ENCODE data around the gene ROCK2. TPM values are rescaled to one million over a fixed set of nuclear protein-coding genes. Genes with fewer than 3 reads are reported as not detected.
"Not testable (repeated sequence)": the region's sequence is repeated elsewhere in the genome, so short reads cannot be mapped to it uniquely, and the experiment has no call there.

The ROCK2 gene
- total RNA-seq, 1 donor from 2014 or later = 63.5 TPM

GRCh38 chr2:11275910-11276309 lies 68.5 kb downstream of the ROCK2 start:
- TF ChIP-seq, protein P1, sequence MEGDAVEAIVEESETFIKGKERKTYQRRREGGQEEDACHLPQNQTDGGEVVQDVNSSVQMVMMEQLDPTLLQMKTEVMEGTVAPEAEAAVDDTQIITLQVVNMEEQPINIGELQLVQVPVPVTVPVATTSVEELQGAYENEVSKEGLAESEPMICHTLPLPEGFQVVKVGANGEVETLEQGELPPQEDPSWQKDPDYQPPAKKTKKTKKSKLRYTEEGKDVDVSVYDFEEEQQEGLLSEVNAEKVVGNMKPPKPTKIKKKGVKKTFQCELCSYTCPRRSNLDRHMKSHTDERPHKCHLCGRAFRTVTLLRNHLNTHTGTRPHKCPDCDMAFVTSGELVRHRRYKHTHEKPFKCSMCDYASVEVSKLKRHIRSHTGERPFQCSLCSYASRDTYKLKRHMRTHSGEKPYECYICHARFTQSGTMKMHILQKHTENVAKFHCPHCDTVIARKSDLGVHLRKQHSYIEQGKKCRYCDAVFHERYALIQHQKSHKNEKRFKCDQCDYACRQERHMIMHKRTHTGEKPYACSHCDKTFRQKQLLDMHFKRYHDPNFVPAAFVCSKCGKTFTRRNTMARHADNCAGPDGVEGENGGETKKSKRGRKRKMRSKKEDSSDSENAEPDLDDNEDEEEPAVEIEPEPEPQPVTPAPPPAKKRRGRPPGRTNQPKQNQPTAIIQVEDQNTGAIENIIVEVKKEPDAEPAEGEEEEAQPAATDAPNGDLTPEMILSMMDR (IDR thresholded peaks at IDR 0.05) = no peak
- no peaks in the 10 kb centered on the region for H3K27me3 ChIP-seq
- DNase-seq (no peak), ATAC-seq (no peak)
- H3K4me3 ChIP-seq = no peak overlapping the region
- H3K4me1 ChIP-seq = no peaks in the 10 kb centered on the region
- intact Hi-C loops (cut with DNase I) = no loop called here
- H3K36me3 ChIP-seq = peaks cover 5% of the 10 kb centered on the region
- no peak overlapping the region for H3K27ac ChIP-seq
- no peaks in the 10 kb centered on the region for H3K9me3 ChIP-seq

- DNase-seq = no peak
- intact Hi-C loops (cut with DNase I) = no loop called here
Measured at GRCh38 chr2:11270891-11271290, 73.5 kb downstream of the ROCK2 start.

GRCh38 chr2:11267931-11268330 lies 76.5 kb downstream of the ROCK2 start:
- Histone ChIP-seq H3K4me1 (no peaks in the 10 kb centered on the region), H3K4me3 (no peak overlapping the region), H3K27ac (no peak overlapping the region), H3K27me3 (no peaks in the 10 kb centered on the region), H3K9me3 (no peaks in the 10 kb centered on the region), H3K36me3 (peaks cover 8% of the 10 kb centered on the region)
- DNase-seq (no peak), ATAC-seq (no peak)
- TF ChIP-seq, protein P1 (IDR thresholded peaks at IDR 0.05) = no peak
- intact Hi-C loops (cut with DNase I) = no loop called here

More at GRCh38 chr2:11270891-11271290, 73.5 kb downstream of the ROCK2 start:
- peaks cover 8% of the 10 kb centered on the region for H3K36me3 ChIP-seq
- ATAC-seq = peak; percentile 89
- no peak overlapping the region for H3K4me3 ChIP-seq
- H3K27me3 ChIP-seq = no peaks in the 10 kb centered on the region
- TF ChIP-seq, protein P1 (IDR thresholded peaks at IDR 0.05) = no peak
- no peaks in the 10 kb centered on the region for H3K9me3 ChIP-seq
- no peaks in the 10 kb centered on the region for H3K4me1 ChIP-seq
- H3K27ac ChIP-seq = no peak overlapping the region

- no peak overlapping the region for H3K4me3 ChIP-seq
- no peaks in the 10 kb centered on the region for H3K9me3 ChIP-seq
- H3K36me3 ChIP-seq = no peaks in the 10 kb centered on the region
- TF ChIP-seq, protein P1 (IDR thresholded peaks at IDR 0.05) = no peak
- no peaks in the 10 kb centered on the region for H3K4me1 ChIP-seq
- DNase-seq (no peak), ATAC-seq (no peak)
- intact Hi-C loops (cut with DNase I) = no loop called here
- no peaks in the 10 kb centered on the region for H3K27me3 ChIP-seq
- no peak overlapping the region for H3K27ac ChIP-seq
Measured at GRCh38 chr2:11264818-11265217, 79.6 kb downstream of the ROCK2 start.

DNA sequence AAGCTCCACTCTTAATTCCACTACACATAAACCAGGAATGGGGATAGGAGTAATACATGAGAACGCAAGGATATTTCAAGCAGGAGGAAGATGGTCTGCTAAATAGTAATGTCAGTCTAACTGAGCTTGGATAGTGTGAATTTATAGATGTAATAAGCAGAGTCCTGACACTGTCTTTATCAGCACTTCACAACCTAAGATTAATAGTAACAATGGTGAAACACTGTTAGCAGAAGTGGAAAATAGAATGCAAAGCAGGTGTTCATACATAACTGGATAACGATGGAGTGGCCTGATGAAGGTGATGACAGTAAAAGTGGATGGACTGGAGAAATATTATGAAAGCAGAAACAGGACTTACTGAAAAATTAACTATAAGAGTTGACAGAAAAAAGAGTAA lies 80.4 kb downstream of the ROCK2 start:
- Histone ChIP-seq H3K9me3 (no peaks in the 10 kb centered on the region), H3K4me1 (no peaks in the 10 kb centered on the region), H3K27me3 (no peaks in the 10 kb centered on the region), H3K36me3 (no peaks in the 10 kb centered on the region), H3K27ac (no peak overlapping the region), H3K4me3 (no peak overlapping the region)
- TF ChIP-seq, protein P1 (IDR thresholded peaks at IDR 0.05) = no peak
- intact Hi-C loops (cut with DNase I) = no loop called here
- no peak for ATAC-seq
- no peak for DNase-seq

DNA sequence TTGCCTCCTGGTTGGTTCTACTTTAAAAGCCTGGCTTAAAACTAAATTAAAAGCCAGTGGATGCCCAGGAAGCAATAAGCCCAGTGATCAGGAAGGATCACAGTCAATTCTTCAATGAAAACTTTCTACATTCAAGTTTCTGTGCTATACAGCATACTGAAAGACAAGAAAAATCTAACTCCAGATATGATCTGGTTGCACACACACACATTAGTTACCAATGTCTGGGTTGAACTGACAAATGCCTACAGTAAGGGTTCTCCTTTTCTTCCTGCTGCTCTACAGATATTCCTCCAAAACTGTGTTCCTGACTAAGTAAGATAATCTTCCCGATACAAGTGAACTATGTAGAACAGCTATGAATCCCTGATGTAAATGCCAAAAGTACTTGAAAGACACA lies 81.3 kb downstream of the ROCK2 start:
- TF ChIP-seq, protein P1 (IDR thresholded peaks at IDR 0.05) = no peak
- Histone ChIP-seq H3K36me3 (no peaks in the 10 kb centered on the region), H3K9me3 (no peaks in the 10 kb centered on the region), H3K4me3 (no peak overlapping the region), H3K27me3 (no peaks in the 10 kb centered on the region), H3K27ac (no peak overlapping the region), H3K4me1 (no peaks in the 10 kb centered on the region)
- ATAC-seq = no peak
- DNase-seq = no peak
- intact Hi-C loops (cut with DNase I) = no loop called here

DNA sequence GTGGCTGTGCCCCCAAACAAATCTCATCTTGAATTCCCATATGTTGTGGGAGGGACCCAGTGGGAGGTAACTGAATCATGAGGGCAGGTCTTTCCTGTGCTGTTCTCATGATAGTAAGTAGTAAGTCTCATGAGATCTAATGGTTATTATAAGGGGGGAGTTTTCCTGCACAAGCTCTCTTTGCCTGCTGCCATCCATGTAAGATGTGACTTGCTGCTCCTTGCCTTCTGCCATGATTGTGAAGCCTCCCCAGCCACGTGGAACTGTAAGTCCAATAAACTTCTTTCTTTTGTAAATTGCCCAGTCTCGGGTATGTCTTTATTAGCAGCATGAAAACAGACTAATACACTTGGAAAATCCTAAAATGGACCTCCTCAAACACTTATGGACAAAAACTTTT lies 82.0 kb downstream of the ROCK2 start:
- H3K27ac ChIP-seq; H3K27me3 ChIP-seq; ATAC-seq; H3K9me3 ChIP-seq; H3K36me3 ChIP-seq; H3K4me1 ChIP-seq; H3K4me3 ChIP-seq; intact Hi-C loops (cut with DNase I); DNase-seq: not testable (repeated sequence)

DNA sequence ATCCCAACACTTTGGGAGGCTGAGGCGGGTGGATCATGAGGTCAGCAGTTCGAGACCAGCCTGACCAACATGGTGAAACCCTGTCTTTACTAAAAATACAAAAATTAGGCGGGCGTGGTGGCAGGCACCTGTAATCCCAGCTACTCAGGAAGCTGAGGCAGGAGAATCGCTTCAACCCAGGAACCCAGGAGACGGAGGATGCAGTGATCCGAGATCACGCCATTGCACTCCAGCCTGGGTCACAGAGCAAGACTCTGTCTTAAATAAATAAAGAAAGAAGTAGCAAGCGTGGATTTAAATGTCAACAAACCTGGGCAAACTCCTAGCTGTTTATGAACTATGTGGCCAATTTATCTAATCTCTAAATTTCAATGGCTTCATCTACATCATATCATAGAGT lies 82.9 kb downstream of the ROCK2 start:
- intact Hi-C loops (cut with DNase I); H3K9me3 ChIP-seq; H3K27me3 ChIP-seq; ATAC-seq; H3K36me3 ChIP-seq; H3K4me1 ChIP-seq; DNase-seq; H3K27ac ChIP-seq; H3K4me3 ChIP-seq: not testable (repeated sequence)
